NCI-H2107 (cell line): ENCODE data around the gene TMEM120A.
A peak's percentile ranks its signal among the peaks of the same experiment; 100 is the strongest.
"Not testable (repeated sequence)": the region's sequence is repeated elsewhere in the genome, so short reads cannot be mapped to it uniquely, and the experiment has no call there.

Source experiments
- DNase-seq: peaks from one replicate; lab custom pipeline; 2025; lab: John Stamatoyannopoulos, UW

The TMEM120A gene

DNA sequence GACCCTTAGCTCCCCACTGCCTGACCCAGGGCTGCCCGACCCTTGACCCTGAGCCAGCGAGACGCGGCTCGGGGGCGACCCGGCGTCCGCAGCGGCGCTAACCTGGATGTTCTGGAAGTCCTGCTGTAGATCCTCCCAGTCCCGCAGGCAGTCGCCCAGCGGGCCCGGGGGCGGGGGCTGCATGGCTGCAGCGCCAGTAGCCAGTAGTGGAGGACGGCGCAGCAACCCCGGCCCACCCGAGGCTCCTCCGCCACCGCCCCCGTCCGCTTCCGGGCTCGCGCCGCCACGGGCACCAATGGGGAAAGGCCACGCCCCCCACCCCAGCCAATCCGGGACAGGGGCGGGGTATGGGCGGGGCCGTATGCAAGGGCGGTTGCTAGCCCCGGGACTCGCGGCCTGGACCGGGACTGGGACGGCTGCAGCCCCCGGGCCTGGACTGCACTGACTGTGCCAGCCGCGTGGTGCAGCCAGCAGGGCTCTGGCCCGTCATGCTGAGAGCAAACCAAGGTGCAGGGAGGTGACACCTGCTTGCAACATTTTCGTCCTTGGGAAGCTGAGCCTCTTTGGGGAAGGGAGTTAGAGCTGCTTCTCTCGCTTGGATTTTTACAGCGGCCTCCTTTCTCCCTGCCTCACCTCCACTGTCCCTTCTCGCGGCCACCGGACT, at the start of gene TMEM120A:
Gene TMEM120A, minus strand, starts transcription at position 208 of the 664 bp plus-strand sequence. Its CDS starts 25 bp downstream, at position 183.
- DNase-seq = peak; percentile 87

DNA sequence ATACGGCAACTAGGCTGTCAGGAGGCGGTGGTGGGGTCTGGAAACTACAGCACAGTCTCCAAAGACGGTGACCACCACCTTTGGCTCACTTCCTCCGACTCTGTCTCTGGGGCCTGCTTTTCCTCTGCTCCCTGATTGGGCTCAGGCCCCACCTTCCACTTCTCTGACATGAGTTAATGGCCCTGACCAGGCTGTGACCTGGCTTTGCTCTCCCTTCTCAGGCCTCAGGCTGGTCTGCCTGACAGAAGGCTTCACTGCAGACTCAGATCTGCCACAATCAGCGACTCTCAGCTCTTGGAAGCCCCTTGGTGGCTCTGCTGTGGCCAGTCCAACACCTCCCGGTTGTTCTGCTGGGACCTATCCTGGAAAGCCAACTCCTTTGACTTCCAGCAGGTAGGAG, 45.7 kb upstream of the TMEM120A start:
- DNase-seq = no peak

DNA sequence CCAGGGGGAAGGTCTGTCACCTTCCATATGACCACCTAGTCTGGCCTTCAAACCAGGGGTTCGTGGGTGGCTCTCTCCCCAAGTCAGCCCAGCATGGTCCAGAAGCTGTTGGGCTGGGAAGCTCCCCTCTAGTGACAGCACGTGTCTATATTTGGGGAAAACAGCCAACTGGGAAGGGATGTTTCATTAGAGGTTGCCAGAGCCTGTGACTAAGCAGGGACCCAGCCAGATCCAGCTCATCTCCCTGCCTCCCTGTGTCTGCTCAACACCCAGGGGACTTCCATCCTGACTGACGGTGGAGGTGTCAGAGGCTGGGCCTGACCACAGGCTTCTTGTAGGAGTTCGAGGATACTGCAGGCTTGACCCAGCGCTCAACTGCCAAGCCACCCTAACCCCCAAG, 42.9 kb upstream of the TMEM120A start:
- no peak for DNase-seq

DNA sequence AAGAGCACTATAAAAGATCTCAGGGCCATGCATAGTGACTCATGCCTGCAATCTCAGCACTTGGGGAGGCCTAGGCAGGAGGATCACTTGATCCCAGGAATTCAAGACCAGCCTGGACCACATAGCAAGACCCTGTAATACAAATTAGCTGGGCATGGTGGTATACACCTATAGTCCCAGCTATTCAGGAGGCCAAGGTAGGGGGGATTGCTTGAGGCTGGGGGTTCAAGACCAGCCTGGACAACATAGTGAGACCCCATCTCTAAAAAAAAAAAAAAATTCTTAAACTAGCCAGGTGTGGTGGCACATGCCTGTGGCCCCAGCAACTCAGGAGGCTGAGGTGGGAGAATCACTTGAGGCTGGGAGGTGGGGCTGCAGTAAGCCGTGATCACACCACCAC, 37.6 kb upstream of the TMEM120A start:
- no peak for DNase-seq

DNA sequence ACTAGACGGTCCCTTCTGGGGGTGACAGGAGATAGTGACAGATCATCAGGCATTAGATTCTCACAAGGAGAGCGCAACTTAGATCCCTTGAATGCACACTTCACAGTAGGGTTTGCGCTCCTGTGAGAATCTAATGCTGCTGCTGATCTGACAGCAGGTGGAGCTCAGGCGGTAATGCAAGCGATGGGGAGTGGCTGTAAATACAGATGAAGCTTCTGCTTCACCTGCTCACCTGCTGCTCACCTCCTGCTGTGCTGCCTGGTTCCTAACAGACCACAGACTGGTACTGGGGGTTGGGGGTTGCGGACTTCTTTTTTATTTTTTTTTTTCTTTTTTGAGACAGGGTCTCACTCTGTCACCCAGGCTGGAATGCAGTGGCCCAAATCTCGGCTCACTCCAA, 35.3 kb upstream of the TMEM120A start:
- not testable (repeated sequence) for DNase-seq

DNA sequence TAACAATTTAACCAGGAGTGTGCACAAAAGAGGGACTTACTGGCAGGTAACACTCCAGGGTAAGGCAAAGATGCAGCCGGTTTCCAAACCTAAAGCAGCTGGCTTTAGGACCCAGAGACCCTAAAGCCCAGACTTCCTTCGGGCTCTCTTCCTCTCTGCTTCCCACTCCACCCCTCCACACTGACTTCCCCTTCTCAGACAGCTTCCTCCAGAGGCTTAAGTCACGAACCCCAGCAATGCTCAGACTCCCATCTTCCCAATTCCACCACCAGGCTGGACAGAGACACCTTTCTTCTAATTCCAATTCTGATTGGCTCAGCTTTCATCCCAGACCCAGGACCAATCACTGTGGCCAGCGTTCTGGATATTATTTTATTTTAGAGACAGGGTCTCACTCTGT, 28.6 kb upstream of the TMEM120A start:
- DNase-seq = no peak

DNA sequence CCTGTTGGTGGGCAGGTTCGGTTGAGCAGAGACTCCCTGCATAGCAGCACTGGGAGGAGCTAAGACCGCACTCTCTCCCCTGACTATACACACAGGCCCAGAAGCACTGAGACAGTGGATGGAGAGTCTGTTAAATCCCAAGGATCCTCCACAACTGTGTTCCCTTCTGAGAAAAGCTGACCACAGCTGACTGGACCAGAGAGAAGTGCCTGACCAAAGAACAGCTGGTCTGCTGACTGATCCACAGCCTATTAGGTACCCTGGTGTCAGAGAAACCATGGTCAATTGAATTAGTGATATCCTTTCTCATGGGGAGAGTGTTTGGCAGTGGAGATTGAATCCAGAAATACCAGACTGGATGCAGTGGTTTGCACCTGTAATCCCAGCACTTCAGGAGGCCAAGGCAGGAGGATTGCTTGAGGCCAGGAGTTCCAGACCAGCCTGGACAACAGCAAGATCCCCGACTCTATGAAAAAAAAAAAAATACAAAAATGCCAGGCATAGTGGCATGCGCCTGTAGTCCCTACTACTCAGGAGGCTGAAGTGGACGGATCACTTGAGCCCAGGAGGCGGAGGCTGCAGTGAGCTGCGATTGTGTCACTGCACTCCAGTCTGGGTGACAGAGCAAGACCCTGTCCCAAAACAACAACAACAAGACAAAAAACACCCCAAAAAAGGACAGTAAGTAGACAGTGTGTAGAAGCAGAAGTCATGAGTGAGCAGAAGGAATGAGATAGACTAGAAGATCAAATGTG, 27.8 kb upstream of the TMEM120A start:
- DNase-seq = no peak

DNA sequence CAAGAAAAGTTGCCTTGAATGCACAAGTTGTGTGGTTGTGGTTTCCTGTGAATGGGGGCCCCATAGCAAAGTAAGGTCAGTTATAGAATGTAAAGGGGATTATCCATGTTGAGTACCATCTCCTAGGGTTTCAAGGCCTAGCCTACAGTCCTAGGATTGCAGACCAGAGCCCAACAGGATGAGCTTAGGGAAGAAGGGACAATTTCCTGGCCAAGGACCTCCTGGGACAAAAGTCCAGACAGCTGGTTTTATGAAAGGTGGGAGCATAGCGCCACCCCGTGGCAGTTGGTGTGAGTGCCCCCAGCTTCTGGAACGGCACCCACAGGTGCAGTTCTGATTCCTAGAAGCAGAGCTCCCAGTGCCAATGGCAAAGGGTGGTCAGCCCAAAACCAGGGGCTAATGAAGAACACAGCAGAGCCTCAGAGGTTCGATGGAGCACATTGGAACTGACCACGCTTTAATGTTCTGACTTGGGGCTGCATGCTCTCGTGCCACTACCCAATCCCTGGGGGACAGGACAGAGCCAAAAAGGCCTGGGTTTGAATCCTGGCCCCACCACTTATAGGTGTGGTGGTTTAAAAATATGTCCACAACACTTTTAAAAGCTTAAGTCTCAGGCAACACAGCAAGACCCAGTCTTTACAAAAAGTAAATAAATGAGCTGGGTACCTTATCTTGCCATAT, 25.8 kb upstream of the TMEM120A start:
- DNase-seq = peak; percentile 52

DNA sequence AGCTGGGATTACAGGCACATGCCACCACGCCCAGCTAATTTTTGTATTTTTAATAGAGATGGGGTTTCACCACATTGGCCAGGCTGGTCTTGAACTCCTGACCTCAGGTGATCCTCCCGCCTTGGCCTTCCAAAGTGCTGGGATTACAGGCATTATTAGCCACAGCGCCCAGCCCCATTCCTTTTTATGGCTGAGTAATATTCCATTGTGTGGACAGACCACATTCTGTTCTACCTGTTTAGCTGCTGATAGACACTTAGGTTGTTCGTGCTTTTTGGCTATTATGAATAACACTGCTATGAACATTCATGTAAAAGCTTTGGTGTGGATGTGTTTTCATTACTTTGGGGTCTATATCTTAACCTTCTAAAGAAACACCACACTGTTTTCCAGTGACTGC, 24.1 kb upstream of the TMEM120A start:
- not testable (repeated sequence) for DNase-seq

DNA sequence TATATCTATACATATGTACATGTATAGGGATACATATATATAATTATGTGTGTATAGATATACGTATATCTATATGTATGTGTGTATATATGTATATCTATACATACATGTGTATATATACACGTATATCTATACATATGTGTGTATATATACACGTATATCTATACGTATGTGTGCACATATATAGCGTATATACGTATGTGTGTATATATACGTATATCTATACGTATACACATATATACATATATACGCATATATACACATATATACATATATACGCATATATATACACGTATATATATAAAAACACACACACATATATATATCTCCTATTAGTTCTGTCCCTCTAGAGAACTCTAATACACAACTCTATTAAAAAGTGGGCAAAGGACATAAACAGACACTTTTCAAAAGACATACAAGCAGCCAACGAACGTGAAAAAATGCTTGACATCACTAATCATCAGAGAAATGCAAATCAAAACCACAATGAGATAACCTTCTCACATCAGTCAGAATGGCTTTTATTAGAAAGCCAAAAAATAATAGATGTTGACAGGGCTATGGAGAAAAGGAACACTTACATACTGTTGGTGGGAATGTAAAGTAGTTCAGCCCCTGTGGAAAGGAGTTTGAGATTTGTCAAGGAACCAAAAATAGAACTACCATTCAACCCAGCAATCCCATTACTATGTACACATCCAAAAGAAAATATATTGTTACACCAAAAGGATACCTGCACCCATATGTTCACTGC, 22.0 kb upstream of the TMEM120A start:
- no peak for DNase-seq

DNA sequence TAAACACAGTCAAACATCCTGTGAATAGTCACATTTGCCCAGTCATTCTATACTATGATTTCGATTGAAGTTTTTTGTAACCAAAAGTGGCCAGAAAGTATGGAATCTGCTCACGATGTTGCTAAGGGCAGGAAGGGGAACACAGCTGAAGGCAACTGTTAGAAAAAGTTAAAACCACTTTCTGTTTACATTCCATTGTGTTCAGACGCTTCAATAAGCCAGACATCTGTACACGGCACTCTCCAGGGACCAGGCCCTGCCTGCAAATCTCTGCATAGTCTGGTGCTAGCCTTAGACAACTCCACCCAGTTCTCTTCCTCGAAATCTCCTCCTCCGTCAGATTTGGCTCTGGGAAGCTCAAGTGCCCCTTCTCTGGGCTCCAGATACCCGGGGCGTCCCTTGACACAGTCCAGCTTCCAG, 17.1 kb upstream of the TMEM120A start:
- no peak for DNase-seq

DNA sequence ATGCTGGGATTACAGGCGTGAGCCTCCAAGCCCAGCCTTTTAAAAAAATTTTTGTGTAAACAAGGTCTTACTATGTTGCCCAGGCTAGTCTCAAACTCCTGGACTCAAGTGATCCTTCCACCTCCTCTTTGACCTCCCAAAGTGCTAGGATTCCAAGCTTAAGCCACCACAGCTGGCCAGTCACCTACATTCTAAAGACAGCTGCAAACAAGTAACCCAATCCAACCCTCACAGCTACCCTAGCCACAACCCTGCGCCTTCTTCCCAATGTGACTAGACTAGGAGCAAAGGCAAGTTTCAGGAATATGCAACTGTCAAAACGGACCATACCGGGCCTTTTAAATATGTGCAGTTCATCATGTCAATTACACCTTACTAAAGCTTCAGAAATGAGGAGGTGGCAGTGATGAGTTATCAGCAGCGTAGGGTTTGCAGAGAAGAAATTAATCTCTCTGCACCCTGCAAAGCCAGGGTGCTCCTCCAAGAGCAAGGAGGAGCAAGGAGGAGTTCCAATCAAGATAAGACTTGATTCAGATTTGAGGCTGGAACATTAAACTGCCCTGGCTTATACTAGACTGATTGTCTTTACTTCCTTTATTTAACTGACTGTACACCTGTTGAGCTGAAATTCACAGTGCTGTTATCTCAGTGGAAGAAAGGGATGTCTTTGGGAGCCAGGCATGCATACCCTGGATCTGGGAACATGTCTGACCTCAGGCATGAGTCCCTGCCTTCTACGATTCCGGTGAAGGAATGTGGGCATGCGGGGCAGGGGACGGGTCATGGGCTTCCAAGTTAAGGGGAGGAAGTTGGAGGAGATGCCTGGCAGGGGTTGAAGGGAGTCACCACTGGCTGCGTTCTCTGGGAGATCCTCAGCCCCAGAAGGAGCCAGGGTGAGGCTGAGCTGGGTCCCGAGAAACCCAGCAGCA, 15.5 kb upstream of the TMEM120A start:
- no peak for DNase-seq

DNA sequence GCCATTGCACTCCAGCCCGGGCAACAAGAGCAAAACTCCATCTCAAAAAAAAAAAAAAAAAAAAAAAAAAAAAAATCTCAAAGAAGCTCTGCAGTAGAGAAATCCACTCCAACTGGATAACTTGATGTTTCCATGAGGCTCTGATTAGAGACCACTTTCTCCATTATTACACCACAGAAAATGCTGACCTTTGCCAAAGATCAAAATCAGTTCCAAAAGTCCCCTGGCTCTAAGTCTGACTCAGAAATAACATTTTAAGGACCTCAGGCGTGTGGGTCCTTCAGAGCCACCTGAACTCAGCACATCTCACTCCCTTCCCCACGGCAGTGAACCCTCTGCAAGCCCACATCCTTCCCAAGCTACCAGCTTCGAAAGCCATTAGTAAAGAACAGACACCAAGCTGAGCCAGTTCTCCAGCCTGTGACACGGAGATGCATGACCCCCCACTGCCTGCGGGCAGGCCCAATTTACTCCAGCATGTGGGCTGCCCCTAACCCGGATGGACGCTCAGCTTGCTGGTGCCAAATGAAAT, 13.8 kb upstream of the TMEM120A start:
- no peak for DNase-seq

DNA sequence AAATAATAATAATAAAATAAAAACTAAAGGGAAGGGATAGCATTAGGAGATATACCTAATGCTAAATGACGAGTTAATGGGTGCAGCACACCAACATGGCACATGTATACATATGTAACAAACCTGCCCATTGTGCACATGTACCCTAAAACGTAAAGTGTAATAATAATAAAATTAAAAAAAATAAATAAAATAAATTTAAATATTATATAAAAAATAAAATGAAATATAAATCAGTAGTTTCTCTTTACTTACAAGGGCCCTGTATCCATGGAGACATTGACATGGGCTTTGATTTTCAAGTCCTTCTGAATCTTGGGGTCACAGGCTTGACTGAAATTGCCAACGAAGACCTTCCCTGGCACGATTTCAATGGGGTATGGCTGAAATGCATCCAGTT, 10.6 kb upstream of the TMEM120A start:
- not testable (repeated sequence) for DNase-seq

DNA sequence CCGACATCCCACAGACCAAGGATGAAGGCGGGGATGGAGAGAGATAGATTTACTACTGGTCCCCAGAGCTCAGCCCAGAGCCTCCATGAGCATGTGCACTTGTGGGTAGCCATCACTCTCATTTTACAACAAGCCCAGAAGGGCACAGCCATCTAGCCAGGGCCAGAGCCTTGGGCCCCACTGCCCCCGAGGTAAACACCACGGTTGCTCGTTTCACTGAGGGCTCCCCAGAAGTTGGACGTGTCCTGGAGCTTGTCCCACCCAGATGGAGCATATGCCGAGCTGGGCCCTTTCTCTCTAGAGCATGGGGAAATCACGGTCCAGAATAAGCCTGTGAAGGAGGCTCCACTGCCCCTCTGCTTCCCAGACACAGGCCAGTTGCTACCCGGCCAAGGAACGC, 9.0 kb upstream of the TMEM120A start:
- DNase-seq = no peak

DNA sequence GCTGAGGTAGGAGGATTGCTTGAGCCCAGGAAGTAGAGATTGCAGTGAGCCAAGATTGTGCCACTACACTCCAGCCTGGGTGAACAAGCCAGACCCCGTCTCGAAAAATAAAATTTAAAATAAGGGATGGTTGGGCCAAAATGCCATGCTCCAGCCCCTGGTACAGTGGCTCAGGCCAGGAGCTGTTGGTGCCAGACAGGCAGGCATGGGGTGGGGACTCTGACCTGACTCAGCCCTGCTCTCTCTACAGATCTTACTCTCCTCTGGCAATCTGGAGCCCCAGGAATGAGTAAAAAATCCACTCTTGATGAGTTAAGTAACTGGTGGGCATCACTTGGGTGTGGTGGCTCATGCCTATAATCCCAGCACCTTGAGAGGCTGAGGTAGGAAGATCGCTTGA, 8.4 kb upstream of the TMEM120A start:
- no peak for DNase-seq

DNA sequence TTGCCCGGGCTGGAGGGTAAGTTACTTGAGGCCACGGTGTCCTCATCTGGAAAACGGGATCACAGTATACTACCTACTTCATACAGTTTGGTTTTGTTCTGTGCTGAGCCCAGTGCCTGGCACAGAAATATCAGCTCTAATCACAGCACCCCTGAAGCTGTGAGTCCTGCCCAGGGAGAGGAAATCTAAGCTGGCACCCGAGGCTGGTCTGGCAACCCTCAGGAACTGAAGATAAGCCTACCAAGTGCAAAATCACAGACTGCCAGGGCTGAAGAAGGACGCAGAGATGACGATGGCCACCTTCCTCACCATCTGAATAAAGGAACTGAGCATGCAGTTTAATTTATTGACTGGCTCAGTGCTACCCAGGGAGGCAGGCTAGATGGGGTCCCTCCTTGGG, 7.7 kb upstream of the TMEM120A start:
- no peak for DNase-seq

DNA sequence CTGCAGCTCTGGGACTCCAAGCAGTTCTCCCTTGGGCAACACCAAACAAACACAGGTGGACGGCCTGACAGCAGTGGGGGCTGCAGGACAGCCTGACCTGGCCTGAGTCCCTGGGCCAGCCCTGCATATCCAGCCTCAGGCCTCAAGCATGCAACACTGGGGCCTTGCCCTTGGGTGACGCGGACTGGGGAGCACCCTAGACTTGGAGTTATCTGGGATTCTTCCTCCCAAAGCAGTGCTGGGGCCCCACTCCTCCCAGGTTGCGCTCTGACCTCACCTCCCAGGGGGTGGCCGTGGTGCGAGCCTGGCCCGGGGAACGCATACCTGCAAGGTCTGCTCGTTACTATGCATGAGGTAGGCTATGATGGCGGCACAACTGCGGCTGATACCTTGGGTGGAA, 6.2 kb upstream of the TMEM120A start:
- no peak for DNase-seq

DNA sequence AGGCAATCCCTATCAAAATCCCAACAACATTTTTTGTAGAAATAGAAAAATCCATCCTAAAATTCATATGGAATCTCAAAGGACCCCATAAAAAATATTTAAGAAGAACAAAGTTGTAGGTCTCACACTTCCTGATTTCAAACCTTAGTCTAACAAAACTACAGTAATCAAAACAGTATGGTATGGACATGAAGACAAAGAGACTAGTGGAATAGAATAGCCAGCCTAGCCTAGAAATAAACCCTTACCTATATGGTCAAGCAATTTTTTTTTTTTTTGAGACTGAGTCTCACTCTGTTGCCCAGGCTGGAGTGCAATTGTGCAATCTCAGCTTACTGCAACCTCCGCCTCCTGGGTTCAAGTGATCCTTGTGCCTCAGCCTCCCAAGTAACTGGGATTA, 3.6 kb upstream of the TMEM120A start:
- DNase-seq = no peak

DNA sequence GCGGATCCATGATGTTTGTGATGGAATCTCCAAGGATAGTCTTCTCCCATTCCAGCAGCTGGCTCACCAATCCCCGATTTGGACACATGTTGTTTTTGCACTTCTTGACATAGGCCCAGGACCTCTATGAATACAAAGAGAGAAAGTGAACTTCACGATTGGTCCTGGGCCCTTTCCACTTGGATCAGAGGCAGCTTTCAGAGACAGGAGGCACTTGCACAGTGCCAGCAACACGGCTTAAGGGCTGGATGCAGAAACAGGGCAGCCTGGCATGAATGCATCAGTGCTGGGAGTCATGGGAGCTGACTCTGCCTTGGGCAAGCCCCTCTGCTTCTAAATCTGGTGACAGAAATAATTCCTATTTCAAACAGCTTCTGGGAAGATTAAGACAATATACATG, 2.1 kb upstream of the TMEM120A start:
- no peak for DNase-seq

DNA sequence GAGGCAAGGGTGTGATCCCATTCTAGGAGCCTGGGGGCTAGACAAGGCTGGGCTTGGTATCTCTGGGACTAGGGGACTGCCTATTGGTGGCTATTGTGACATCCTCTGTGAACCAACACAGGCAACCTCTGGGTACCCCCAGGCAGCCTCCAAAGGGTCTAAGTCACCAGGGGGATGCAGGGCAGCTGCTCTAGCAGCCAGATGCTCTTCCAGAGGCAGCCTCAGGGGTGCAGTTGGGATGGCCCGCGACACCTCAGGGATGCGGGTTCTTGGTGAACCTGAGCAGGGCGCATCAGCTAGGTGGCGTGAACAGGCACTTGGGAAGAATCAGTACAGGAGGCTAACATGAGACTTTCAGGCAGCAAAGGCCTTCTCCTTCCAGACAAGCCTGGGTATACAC, 1.6 kb upstream of the TMEM120A start:
- DNase-seq = no peak
